WTC11 (cell line): ENCODE results near the gene AMER2. TPM values are rescaled to one million over a fixed set of nuclear protein-coding genes. Genes with fewer than 3 reads are reported as not detected.

Experiments
- ATAC-seq: fragments of 200-7000 bp; cut with Tn5 transposase; 2 replicates; pipeline ENCODE4 v1.10.0; 2021; ENCODE audit warnings: mild to moderate bottlenecking, moderate library complexity
- CTCF ChIA-PET: fragments of 300-600 bp; sonication (Branson Sonifier 250); formaldehyde crosslinking; loops from one replicate; lab custom pipeline; 2021; ENCODE audit warnings: antibody characterized with exemption; lab: Charles Lee
- POLR2A ChIA-PET: fragments of 350-600 bp; sonication (Branson Sonifier 250); formaldehyde crosslinking; loops from one replicate; lab custom pipeline; 2021; ENCODE audit warnings: antibody characterized with exemption; lab: Charles Lee
- DNase-seq: peaks from one replicate; pipeline ENCODE4 v3.0.0; 2021; ENCODE audit warnings: low spot score
- H3K27ac Mint-ChIP-seq: 2 replicates; pipeline ENCODE4 v1.8.0; 2021; ENCODE audit warnings: mixed read lengths
- H3K27me3 Mint-ChIP-seq: 2 replicates; pipeline ENCODE4 v1.8.0; 2021; ENCODE audit warnings: low read depth, mild to moderate bottlenecking, moderate library complexity, mixed read lengths
- H3K36me3 Mint-ChIP-seq: 2 replicates; pipeline ENCODE4 v1.8.0; 2021; ENCODE audit warnings: mixed read lengths
- H3K4me1 Mint-ChIP-seq: 2 replicates; pipeline ENCODE4 v1.8.0; 2022; ENCODE audit warnings: mixed read lengths
- H3K4me3 Mint-ChIP-seq: 2 replicates; pipeline ENCODE4 v1.8.0; 2021; ENCODE audit warnings: mild to moderate bottlenecking, moderate library complexity, mixed read lengths
- H3K9me3 Mint-ChIP-seq: 2 replicates; pipeline ENCODE4 v1.8.0; 2021; ENCODE audit warnings: mixed read lengths
- ELF4 ChIP-seq: sonication (generic); formaldehyde crosslinking; IDR thresholded peaks from 2 replicates; pipeline ENCODE4 v1.8.1; 2022; ENCODE audit warnings: low read depth, mild to moderate bottlenecking, moderate library complexity, missing genetic modification reagents
- FOXP1 ChIP-seq: sonication (generic); formaldehyde crosslinking; IDR thresholded peaks from 2 replicates; pipeline ENCODE4 v1.8.0; 2022; ENCODE audit warnings: missing genetic modification reagents, mild to moderate bottlenecking, moderate library complexity, borderline replicate concordance
- GTF2I ChIP-seq: fragments of 250-450 bp; sonication (Bioruptor Pico); conservative IDR thresholded peaks from 2 replicates; pipeline ENCODE4 v1.4.0; 2021; ENCODE audit warnings: mild to moderate bottlenecking
- MYBL2 ChIP-seq: sonication (generic); formaldehyde crosslinking; IDR thresholded peaks from 2 replicates; pipeline ENCODE4 v1.8.1; 2023; ENCODE audit warnings: mild to moderate bottlenecking, moderate library complexity, missing genetic modification reagents
- NR1H2 ChIP-seq: sonication (generic); formaldehyde crosslinking; IDR thresholded peaks from 2 replicates; pipeline ENCODE4 v1.9.0; 2021; ENCODE audit warnings: mild to moderate bottlenecking, moderate library complexity, missing genetic modification reagents
- NR3C1 ChIP-seq: sonication (generic); formaldehyde crosslinking; conservative IDR thresholded peaks from 2 replicates; pipeline ENCODE4 v1.8.1; 2023; ENCODE audit warnings: low read depth, mild to moderate bottlenecking, missing genetic modification reagents
- SOX15 ChIP-seq: fragments of 250-450 bp; sonication (Bioruptor Pico); IDR thresholded peaks from 2 replicates; pipeline ENCODE4 v1.9.0; 2021; ENCODE audit warnings: mild to moderate bottlenecking
- TEAD1 ChIP-seq: sonication (generic); formaldehyde crosslinking; IDR thresholded peaks from 2 replicates; pipeline ENCODE4 v1.8.0; 2022; ENCODE audit warnings: mild to moderate bottlenecking, missing genetic modification reagents
- ZNF219 ChIP-seq: sonication (generic); formaldehyde crosslinking; IDR thresholded peaks from 2 replicates; pipeline ENCODE4 v1.8.0; 2023; ENCODE audit warnings: missing genetic modification reagents, mild to moderate bottlenecking, borderline replicate concordance
- ZNF423 ChIP-seq: fragments of 250-450 bp; sonication (Bioruptor Pico); IDR thresholded peaks from 2 replicates; pipeline ENCODE4 v2.1.2; 2022; ENCODE audit warnings: mild to moderate bottlenecking, moderate library complexity
- ZNF671 ChIP-seq: fragments of 250-450 bp; sonication (Bioruptor Pico); IDR thresholded peaks from 2 replicates; pipeline ENCODE4 v1.8.0; 2021; ENCODE audit warnings: mild to moderate bottlenecking
- total RNA-seq: library from RNA; stranded (reverse); gene quantifications from 3 replicates; pipeline ENCODE4 v1.2.3, GENCODE V29; 2021
- TF ChIP-seq, protein P1 (sequence below): fragments of 250-450 bp; sonication (Bioruptor Pico); conservative IDR thresholded peaks from 2 replicates; pipeline ENCODE4 v1.9.0; 2021; ENCODE audit warnings: mild to moderate bottlenecking
- TF ChIP-seq, protein P2 (sequence below): fragments of 250-450 bp; sonication (Bioruptor Pico); IDR thresholded peaks from 2 replicates; pipeline ENCODE4 v2.1.2; 2022; ENCODE audit warnings: mild to moderate bottlenecking, moderate library complexity
- TF ChIP-seq, protein P3 (sequence below): sonication (generic); formaldehyde crosslinking; IDR thresholded peaks from 2 replicates; pipeline ENCODE4 v1.8.1; 2022; ENCODE audit warnings: missing genetic modification reagents, borderline replicate concordance
- TF ChIP-seq, protein P4 (sequence below): sonication (generic); formaldehyde crosslinking; IDR thresholded peaks from 2 replicates; pipeline ENCODE4 v1.8.1; 2023; ENCODE audit warnings: mild to moderate bottlenecking, missing genetic modification reagents, moderate library complexity
- TF ChIP-seq, protein P5 (sequence below): sonication (generic); formaldehyde crosslinking; IDR thresholded peaks from 2 replicates; pipeline ENCODE4 v1.8.1; 2023; ENCODE audit warnings: mild to moderate bottlenecking, moderate library complexity, missing genetic modification reagents
- TF ChIP-seq, protein P6 (sequence below): fragments of 250-450 bp; sonication (Bioruptor Pico); IDR thresholded peaks from 2 replicates; pipeline ENCODE4 v1.9.0; 2021; ENCODE audit warnings: mild to moderate bottlenecking, borderline replicate concordance
- TF ChIP-seq, protein P7 (sequence below): sonication (generic); formaldehyde crosslinking; IDR thresholded peaks from 2 replicates; pipeline ENCODE4 v1.8.1; 2022; ENCODE audit warnings: mild to moderate bottlenecking, moderate library complexity, missing genetic modification reagents
- TF ChIP-seq, protein P8 (sequence below): sonication (generic); formaldehyde crosslinking; conservative IDR thresholded peaks from 2 replicates; pipeline ENCODE4 v1.8.1; 2023; ENCODE audit warnings: mild to moderate bottlenecking, low read depth, missing genetic modification reagents, moderate library complexity
- TF ChIP-seq, protein P9 (sequence below): sonication (generic); formaldehyde crosslinking; IDR thresholded peaks from 2 replicates; pipeline ENCODE4 v1.8.0; 2022; ENCODE audit warnings: mild to moderate bottlenecking, missing genetic modification reagents

The AMER2 gene
- total RNA-seq, 1 experiment from 2014 or later: 0.48 TPM

DNA sequence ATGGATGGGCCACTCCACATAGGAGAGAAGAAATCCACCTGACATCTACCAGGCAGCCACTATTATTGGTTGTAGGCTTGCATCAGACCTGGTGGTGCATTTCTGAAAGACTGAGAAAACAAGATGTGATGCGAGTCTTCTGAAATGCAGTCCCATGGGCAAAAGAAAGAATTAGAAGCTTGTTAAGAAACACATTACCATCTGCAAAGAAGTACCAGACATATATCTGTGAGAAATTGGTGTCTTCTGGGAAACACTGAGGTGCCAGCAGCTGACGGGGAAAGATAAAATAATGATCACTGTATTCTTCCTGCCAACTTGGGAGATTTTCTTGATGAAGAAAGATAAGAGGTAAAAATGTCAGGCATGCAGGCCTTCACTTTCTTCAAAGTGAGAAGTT is 14.4 kb downstream of the AMER2 start:
- Mint-ChIP-seq H3K36me3 (no peaks in the 10 kb centered on the region), H3K4me1 (peaks cover 33% of the 10 kb centered on the region), H3K27ac (no peak overlapping the region), H3K27me3 (no peaks in the 10 kb centered on the region), H3K9me3 (peaks cover 4% of the 10 kb centered on the region), H3K4me3 (no peak overlapping the region)
- TF ChIP-seq, protein P1, sequence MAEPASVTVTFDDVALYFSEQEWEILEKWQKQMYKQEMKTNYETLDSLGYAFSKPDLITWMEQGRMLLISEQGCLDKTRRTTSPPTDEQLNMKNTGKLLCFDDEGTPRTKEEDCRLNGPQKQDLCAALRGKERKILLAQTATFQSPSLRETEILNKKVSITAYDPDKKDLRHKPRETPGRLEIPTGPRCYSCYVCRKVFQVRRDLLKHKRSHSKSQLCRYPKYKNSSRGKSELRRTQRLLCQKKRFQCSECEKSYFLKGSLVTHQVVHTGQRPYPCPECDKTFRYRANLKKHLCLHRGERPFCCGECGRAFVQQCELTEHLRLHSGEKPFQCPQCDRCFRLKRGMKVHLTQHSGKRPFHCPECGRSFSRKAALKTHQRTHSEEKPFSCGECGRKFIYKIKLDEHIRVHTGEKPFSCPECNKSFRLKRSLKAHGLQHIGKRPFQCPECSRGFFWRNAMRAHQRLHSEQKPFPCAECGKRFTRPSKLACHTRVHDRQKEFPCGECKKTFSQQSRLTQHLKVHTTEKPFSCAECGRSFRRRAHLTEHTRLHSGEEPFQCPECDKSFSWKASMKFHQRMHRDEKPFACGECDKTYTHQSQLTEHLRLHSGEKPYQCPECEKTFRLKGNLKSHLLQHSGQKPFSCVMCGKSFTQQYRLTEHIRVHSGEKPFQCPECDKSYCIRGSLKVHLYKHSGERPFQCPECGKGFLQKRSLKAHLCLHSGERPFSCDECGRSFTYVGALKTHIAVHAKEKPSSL (CRISPR knock-in tag): no peak
- TF ChIP-seq, protein P2, sequence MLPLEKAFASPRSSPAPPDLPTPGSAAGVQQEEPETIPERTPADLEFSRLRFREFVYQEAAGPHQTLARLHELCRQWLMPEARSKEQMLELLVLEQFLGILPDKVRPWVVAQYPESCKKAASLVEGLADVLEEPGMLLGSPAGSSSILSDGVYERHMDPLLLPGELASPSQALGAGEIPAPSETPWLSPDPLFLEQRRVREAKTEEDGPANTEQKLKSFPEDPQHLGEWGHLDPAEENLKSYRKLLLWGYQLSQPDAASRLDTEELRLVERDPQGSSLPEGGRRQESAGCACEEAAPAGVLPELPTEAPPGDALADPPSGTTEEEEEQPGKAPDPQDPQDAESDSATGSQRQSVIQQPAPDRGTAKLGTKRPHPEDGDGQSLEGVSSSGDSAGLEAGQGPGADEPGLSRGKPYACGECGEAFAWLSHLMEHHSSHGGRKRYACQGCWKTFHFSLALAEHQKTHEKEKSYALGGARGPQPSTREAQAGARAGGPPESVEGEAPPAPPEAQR (CRISPR knock-in tag): no peak
- TF ChIP-seq, protein P3, sequence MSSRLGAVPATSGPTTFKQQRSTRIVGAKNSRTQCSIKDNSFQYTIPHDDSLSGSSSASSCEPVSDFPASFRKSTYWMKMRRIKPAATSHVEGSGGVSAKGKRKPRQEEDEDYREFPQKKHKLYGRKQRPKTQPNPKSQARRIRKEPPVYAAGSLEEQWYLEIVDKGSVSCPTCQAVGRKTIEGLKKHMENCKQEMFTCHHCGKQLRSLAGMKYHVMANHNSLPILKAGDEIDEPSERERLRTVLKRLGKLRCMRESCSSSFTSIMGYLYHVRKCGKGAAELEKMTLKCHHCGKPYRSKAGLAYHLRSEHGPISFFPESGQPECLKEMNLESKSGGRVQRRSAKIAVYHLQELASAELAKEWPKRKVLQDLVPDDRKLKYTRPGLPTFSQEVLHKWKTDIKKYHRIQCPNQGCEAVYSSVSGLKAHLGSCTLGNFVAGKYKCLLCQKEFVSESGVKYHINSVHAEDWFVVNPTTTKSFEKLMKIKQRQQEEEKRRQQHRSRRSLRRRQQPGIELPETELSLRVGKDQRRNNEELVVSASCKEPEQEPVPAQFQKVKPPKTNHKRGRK (CRISPR knock-in tag): no peak
- TF ChIP-seq TEAD1 (no peak), ZNF423 (CRISPR knock-in tag) (no peak), ZNF219 (no peak), SOX15 (CRISPR knock-in tag) (no peak), GTF2I (CRISPR knock-in tag) (no peak), NR1H2 (CRISPR knock-in tag) (no peak), MYBL2 (CRISPR knock-in tag) (no peak), NR3C1 (CRISPR knock-in tag) (no peak), FOXP1 (CRISPR knock-in tag) (no peak), ELF4 (CRISPR knock-in tag) (no peak), ZNF671 (CRISPR knock-in tag) (no peak)
- TF ChIP-seq, protein P4, sequence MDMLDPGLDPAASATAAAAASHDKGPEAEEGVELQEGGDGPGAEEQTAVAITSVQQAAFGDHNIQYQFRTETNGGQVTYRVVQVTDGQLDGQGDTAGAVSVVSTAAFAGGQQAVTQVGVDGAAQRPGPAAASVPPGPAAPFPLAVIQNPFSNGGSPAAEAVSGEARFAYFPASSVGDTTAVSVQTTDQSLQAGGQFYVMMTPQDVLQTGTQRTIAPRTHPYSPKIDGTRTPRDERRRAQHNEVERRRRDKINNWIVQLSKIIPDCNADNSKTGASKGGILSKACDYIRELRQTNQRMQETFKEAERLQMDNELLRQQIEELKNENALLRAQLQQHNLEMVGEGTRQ (CRISPR knock-in tag): no peak
- TF ChIP-seq, protein P5, sequence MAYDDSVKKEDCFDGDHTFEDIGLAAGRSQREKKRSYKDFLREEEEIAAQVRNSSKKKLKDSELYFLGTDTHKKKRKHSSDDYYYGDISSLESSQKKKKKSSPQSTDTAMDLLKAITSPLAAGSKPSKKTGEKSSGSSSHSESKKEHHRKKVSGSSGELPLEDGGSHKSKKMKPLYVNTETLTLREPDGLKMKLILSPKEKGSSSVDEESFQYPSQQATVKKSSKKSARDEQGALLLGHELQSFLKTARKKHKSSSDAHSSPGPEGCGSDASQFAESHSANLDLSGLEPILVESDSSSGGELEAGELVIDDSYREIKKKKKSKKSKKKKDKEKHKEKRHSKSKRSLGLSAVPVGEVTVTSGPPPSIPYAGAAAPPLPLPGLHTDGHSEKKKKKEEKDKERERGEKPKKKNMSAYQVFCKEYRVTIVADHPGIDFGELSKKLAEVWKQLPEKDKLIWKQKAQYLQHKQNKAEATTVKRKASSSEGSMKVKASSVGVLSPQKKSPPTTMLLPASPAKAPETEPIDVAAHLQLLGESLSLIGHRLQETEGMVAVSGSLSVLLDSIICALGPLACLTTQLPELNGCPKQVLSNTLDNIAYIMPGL (CRISPR knock-in tag): no peak
- TF ChIP-seq, protein P6, sequence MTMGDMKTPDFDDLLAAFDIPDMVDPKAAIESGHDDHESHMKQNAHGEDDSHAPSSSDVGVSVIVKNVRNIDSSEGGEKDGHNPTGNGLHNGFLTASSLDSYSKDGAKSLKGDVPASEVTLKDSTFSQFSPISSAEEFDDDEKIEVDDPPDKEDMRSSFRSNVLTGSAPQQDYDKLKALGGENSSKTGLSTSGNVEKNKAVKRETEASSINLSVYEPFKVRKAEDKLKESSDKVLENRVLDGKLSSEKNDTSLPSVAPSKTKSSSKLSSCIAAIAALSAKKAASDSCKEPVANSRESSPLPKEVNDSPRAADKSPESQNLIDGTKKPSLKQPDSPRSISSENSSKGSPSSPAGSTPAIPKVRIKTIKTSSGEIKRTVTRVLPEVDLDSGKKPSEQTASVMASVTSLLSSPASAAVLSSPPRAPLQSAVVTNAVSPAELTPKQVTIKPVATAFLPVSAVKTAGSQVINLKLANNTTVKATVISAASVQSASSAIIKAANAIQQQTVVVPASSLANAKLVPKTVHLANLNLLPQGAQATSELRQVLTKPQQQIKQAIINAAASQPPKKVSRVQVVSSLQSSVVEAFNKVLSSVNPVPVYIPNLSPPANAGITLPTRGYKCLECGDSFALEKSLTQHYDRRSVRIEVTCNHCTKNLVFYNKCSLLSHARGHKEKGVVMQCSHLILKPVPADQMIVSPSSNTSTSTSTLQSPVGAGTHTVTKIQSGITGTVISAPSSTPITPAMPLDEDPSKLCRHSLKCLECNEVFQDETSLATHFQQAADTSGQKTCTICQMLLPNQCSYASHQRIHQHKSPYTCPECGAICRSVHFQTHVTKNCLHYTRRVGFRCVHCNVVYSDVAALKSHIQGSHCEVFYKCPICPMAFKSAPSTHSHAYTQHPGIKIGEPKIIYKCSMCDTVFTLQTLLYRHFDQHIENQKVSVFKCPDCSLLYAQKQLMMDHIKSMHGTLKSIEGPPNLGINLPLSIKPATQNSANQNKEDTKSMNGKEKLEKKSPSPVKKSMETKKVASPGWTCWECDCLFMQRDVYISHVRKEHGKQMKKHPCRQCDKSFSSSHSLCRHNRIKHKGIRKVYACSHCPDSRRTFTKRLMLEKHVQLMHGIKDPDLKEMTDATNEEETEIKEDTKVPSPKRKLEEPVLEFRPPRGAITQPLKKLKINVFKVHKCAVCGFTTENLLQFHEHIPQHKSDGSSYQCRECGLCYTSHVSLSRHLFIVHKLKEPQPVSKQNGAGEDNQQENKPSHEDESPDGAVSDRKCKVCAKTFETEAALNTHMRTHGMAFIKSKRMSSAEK (CRISPR knock-in tag): no peak
- TF ChIP-seq, protein P7, sequence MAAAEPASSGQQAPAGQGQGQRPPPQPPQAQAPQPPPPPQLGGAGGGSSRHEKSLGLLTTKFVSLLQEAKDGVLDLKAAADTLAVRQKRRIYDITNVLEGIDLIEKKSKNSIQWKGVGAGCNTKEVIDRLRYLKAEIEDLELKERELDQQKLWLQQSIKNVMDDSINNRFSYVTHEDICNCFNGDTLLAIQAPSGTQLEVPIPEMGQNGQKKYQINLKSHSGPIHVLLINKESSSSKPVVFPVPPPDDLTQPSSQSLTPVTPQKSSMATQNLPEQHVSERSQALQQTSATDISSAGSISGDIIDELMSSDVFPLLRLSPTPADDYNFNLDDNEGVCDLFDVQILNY (CRISPR knock-in tag): no peak
- TF ChIP-seq, protein P8, sequence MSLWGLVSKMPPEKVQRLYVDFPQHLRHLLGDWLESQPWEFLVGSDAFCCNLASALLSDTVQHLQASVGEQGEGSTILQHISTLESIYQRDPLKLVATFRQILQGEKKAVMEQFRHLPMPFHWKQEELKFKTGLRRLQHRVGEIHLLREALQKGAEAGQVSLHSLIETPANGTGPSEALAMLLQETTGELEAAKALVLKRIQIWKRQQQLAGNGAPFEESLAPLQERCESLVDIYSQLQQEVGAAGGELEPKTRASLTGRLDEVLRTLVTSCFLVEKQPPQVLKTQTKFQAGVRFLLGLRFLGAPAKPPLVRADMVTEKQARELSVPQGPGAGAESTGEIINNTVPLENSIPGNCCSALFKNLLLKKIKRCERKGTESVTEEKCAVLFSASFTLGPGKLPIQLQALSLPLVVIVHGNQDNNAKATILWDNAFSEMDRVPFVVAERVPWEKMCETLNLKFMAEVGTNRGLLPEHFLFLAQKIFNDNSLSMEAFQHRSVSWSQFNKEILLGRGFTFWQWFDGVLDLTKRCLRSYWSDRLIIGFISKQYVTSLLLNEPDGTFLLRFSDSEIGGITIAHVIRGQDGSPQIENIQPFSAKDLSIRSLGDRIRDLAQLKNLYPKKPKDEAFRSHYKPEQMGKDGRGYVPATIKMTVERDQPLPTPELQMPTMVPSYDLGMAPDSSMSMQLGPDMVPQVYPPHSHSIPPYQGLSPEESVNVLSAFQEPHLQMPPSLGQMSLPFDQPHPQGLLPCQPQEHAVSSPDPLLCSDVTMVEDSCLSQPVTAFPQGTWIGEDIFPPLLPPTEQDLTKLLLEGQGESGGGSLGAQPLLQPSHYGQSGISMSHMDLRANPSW (CRISPR knock-in tag): no peak
- TF ChIP-seq, protein P9, sequence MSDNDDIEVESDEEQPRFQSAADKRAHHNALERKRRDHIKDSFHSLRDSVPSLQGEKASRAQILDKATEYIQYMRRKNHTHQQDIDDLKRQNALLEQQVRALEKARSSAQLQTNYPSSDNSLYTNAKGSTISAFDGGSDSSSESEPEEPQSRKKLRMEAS (CRISPR knock-in tag): no peak
- DNase-seq (no peak), ATAC-seq (no peak)
- ChIA-PET CTCF (no interaction called here), POLR2A (no interaction called here)
